Measurements from ENCODE around the gene HMBS. TPM values are rescaled to one million over a fixed set of nuclear protein-coding genes. Genes with fewer than 3 reads are reported as not detected.

Gene HMBS
- polyA plus RNA-seq, 1 donor (not counting 4 experiments of a cell fraction or from before 2014, with no cell fraction given) = 48.7 TPM

- no peak for TF ChIP-seq CTCF (optimal IDR thresholded peaks at IDR 0.05 in 1 of 3, IDR thresholded peaks at IDR 0.05 in 1 of 3, conservative IDR thresholded peaks at IDR 0.05 in 1 of 3; ENCODE audit: extremely low read depth in 1 of 3, insufficient read depth in 2 of 3, low read length in 3 of 3)
- TF ChIP-seq EZH2 (IDR thresholded peaks at IDR 0.05; ENCODE audit: low read length) = no peak
- dilution Hi-C loops (cut with MboI; ENCODE audit: extremely low pct_ligation_motif_present, low sequenced_read_pairs) = no loop called here
- peaks cover 8% of the 10 kb centered on the region for H3K9me1 ChIP-seq (ENCODE audit: control insufficient read depth, extremely low read depth, insufficient read depth, low read length)
- peaks cover 7 to 17% of the 10 kb centered on the region in 2 experiments for H3K36me3 ChIP-seq (ENCODE audit: control insufficient read depth in 2 of 2, extremely low read depth in 1 of 2, insufficient read depth in 2 of 2, low read length in 2 of 2)
- no peak overlapping the region for H3K4me3 ChIP-seq (ENCODE audit: control insufficient read depth in 2 of 3, extremely low read depth in 1 of 3, insufficient read depth in 2 of 3, low read depth in 1 of 3, low read length in 3 of 3)
- no peak overlapping the region for H3K9ac ChIP-seq (ENCODE audit: control insufficient read depth, extremely low read depth, insufficient read depth, low read length)
- H4K20me1 ChIP-seq (ENCODE audit: control insufficient read depth, extremely low read depth, insufficient read depth, low read length) = no peaks in the 10 kb centered on the region
- FAIRE-seq (no peak), DNase-seq (ENCODE audit: low read depth, low spot score) (no peak)
- no peaks in the 10 kb centered on the region for H3K9me3 ChIP-seq (ENCODE audit: control insufficient read depth, low read depth, low read length)
- peaks cover 10% of the 10 kb centered on the region for H3K79me2 ChIP-seq (ENCODE audit: control insufficient read depth, insufficient read depth, low read length)
- no peak overlapping the region for H3K4me2 ChIP-seq (ENCODE audit: control insufficient read depth, extremely low read depth, insufficient read depth, low read depth, low read length)
- H3K4me1 ChIP-seq (ENCODE audit: control insufficient read depth, extremely low read depth, insufficient read depth, low read length) = peaks cover 16% of the 10 kb centered on the region
- H3K27ac ChIP-seq (ENCODE audit: control insufficient read depth, insufficient read depth, low read length) = no peak overlapping the region
- H2AFZ ChIP-seq (ENCODE audit: control insufficient read depth, low read length) = no peak overlapping the region
- no peaks in the 10 kb centered on the region for H3K27me3 ChIP-seq (ENCODE audit: control insufficient read depth, extremely low read depth, insufficient read depth, low read length)
These were observed 27.8 kb downstream of the HMBS start for GRCh38 chr11:119112314-119113020.

GRCh38 chr11:119113716-119114115 is 29.0 kb downstream of the HMBS start:
- no peak overlapping the region for H3K4me3 ChIP-seq (ENCODE audit: control insufficient read depth in 2 of 3, extremely low read depth in 1 of 3, insufficient read depth in 2 of 3, low read depth in 1 of 3, low read length in 3 of 3)
- H3K9me3 ChIP-seq (ENCODE audit: control insufficient read depth, low read depth, low read length) = no peaks in the 10 kb centered on the region
- H3K4me1 ChIP-seq (ENCODE audit: control insufficient read depth, extremely low read depth, insufficient read depth, low read length) = peaks cover 7% of the 10 kb centered on the region
- peaks cover 7 to 19% of the 10 kb centered on the region in 2 experiments for H3K36me3 ChIP-seq (ENCODE audit: control insufficient read depth in 2 of 2, extremely low read depth in 1 of 2, insufficient read depth in 2 of 2, low read length in 2 of 2)
- DNase-seq (ENCODE audit: low read depth, low spot score) (no peak), FAIRE-seq (no peak)
- no peak for TF ChIP-seq CTCF (optimal IDR thresholded peaks at IDR 0.05 in 1 of 3, IDR thresholded peaks at IDR 0.05 in 1 of 3, conservative IDR thresholded peaks at IDR 0.05 in 1 of 3; ENCODE audit: extremely low read depth in 1 of 3, insufficient read depth in 2 of 3, low read length in 3 of 3)
- no peak for TF ChIP-seq EZH2 (IDR thresholded peaks at IDR 0.05; ENCODE audit: low read length)
- dilution Hi-C loops (cut with MboI; ENCODE audit: extremely low pct_ligation_motif_present, low sequenced_read_pairs) = no loop called here
- no peak overlapping the region for H3K27ac ChIP-seq (ENCODE audit: control insufficient read depth, insufficient read depth, low read length)
- no peaks in the 10 kb centered on the region for H4K20me1 ChIP-seq (ENCODE audit: control insufficient read depth, extremely low read depth, insufficient read depth, low read length)
- H3K9me1 ChIP-seq (ENCODE audit: control insufficient read depth, extremely low read depth, insufficient read depth, low read length) = peaks cover 3% of the 10 kb centered on the region
- peaks cover 3% of the 10 kb centered on the region for H3K79me2 ChIP-seq (ENCODE audit: control insufficient read depth, insufficient read depth, low read length)
- no peak overlapping the region for H2AFZ ChIP-seq (ENCODE audit: control insufficient read depth, low read length)
- H3K9ac ChIP-seq (ENCODE audit: control insufficient read depth, extremely low read depth, insufficient read depth, low read length) = no peak overlapping the region
- no peak overlapping the region for H3K4me2 ChIP-seq (ENCODE audit: control insufficient read depth, extremely low read depth, insufficient read depth, low read depth, low read length)
- no peaks in the 10 kb centered on the region for H3K27me3 ChIP-seq (ENCODE audit: control insufficient read depth, extremely low read depth, insufficient read depth, low read length)

Measured in keratinocyte (primary cell).